Testis (tissue), 2 donors: ENCODE data around the gene ATP7A.

ENCODE experiments used
- CTCF ChIP-seq, 3 experiments: fragments of 450-650 bp in 2 of 3; fragments of 200-600 bp in 1 of 3; sonication (generic) in 1 of 3; IDR thresholded peaks; one replicate each; pipeline ENCODE4 v1.5.1; 2016 to 2019; ENCODE audit warnings: antibody characterized with exemption in 3 of 3, mild to moderate bottlenecking in 2 of 3, moderate library complexity in 1 of 3
- POLR2A ChIP-seq: fragments of 450-650 bp; IDR thresholded peaks from one replicate; pipeline ENCODE4 v1.6.1; 2017; ENCODE audit warnings: antibody characterized with exemption, mild to moderate bottlenecking, moderate library complexity

- no peak for TF ChIP-seq CTCF (IDR thresholded peaks at IDR 0.05)
- no peak for TF ChIP-seq POLR2A
Observed at GRCh38 chrX:77892887-77893286, 17.6 kb upstream of the ATP7A start.
